Neural cell (in vitro differentiated cells): ENCODE results near the gene APIP. TPM values are rescaled to one million over a fixed set of nuclear protein-coding genes. Genes with fewer than 3 reads are reported as not detected.

Source experiments
- H2AFZ ChIP-seq: fragments of 200-600, 300-800 bp; sonication (generic), shearing (Covaris generic); 2 replicates; pipeline ENCODE4 v1.6.0; 2014; ENCODE audit warnings: low read depth, mild to moderate bottlenecking, antibody characterized with exemption, low read length, moderate library complexity
- H3F3A ChIP-seq: fragments of 200-600 bp; shearing (Covaris generic); 2 replicates; pipeline ENCODE4 v1.6.1; 2016; ENCODE audit warnings: mild to moderate bottlenecking, moderate library complexity, mixed read lengths, antibody characterized with exemption, low read length; ENCODE audit not compliant: insufficient read depth, poor library complexity, severe bottlenecking
- H3K27ac ChIP-seq: fragments of 200-600, 300-800 bp; sonication (generic), shearing (Covaris generic); 2 replicates; pipeline ENCODE4 v1.5.1; 2014; ENCODE audit warnings: mild to moderate bottlenecking, low read length, moderate library complexity
- H3K27me3 ChIP-seq: fragments of 300-800, 200-600 bp; sonication (generic), shearing (Covaris generic); 2 replicates; pipeline ENCODE4 v1.6.0; 2014; ENCODE audit warnings: mild to moderate bottlenecking, low read depth, low read length, moderate library complexity; ENCODE audit not compliant: insufficient read depth
- H3K36me3 ChIP-seq: fragments of 300-800, 200-600 bp; sonication (generic), shearing (Covaris generic); 2 replicates; pipeline ENCODE4 v1.5.1; 2014; ENCODE audit warnings: mild to moderate bottlenecking, antibody characterized with exemption, low read length, moderate library complexity; ENCODE audit not compliant: insufficient read depth
- H3K4me2 ChIP-seq: fragments of 300-800, 200-600 bp; sonication (generic), shearing (Covaris generic); 2 replicates; pipeline ENCODE4 v1.6.0; 2014; ENCODE audit warnings: mild to moderate bottlenecking, low read length
- H3K4me3 ChIP-seq: fragments of 300-800, 200-600 bp; sonication (generic), shearing (Covaris generic); 2 replicates; pipeline ENCODE4 v1.5.1; 2014; ENCODE audit warnings: mild to moderate bottlenecking, low read length, moderate library complexity
- H3K79me2 ChIP-seq: fragments of 200-600 bp; shearing (Covaris generic); replicated peaks from 2 replicates; pipeline ENCODE4 v1.6.0; 2014; ENCODE audit warnings: mild to moderate bottlenecking, low read length, moderate library complexity; ENCODE audit not compliant: insufficient read depth
- H3K9ac ChIP-seq: fragments of 300-800, 200-600 bp; sonication (generic), shearing (Covaris generic); 2 replicates; pipeline ENCODE4 v1.6.1; 2016; ENCODE audit warnings: mild to moderate bottlenecking, low read length, mixed read lengths
- H3K9me2 ChIP-seq: fragments of 200-600 bp; shearing (Covaris generic); 2 replicates; pipeline ENCODE4 v1.6.1; 2016; ENCODE audit warnings: mild to moderate bottlenecking, low read length, mixed read lengths; ENCODE audit not compliant: insufficient read depth
- H3K9me3 ChIP-seq: fragments of 200-600, 300-800 bp; sonication (generic), shearing (Covaris generic); 2 replicates; pipeline ENCODE4 v1.6.1; 2016; ENCODE audit warnings: mild to moderate bottlenecking, mixed run types, low read length, moderate library complexity, mixed read lengths
- H4K20me1 ChIP-seq: fragments of 200-600 bp; shearing (Covaris generic); 2 replicates; pipeline ENCODE4 v1.6.1; 2016; ENCODE audit warnings: mild to moderate bottlenecking, mixed run types; ENCODE audit not compliant: insufficient read depth
- CTCF ChIP-seq: fragments of 450-650 bp; IDR thresholded peaks from 2 replicates; pipeline ENCODE4 v1.5.1; 2014; ENCODE audit warnings: antibody characterized with exemption, mild to moderate bottlenecking, moderate library complexity; ENCODE audit not compliant: poor library complexity, severe bottlenecking
- EP300 ChIP-seq: fragments of 450-650 bp; conservative IDR thresholded peaks from 2 replicates; pipeline ENCODE4 v1.6.1; 2014; ENCODE audit warnings: antibody characterized with exemption, mild to moderate bottlenecking, moderate library complexity; ENCODE audit not compliant: poor library complexity, severe bottlenecking
- EZH2 ChIP-seq: fragments of 200-600, 300-800 bp; shearing (Covaris generic), sonication (generic); IDR thresholded peaks from 2 replicates; pipeline ENCODE4 v1.6.1; 2014; ENCODE audit warnings: antibody characterized with exemption, low read length, borderline replicate concordance, mild to moderate bottlenecking; ENCODE audit not compliant: insufficient read depth, poor library complexity, severe bottlenecking
- MXI1 ChIP-seq: fragments of 450-650 bp; conservative IDR thresholded peaks from 2 replicates; pipeline ENCODE4 v1.6.1; 2014; ENCODE audit warnings: antibody characterized with exemption, mild to moderate bottlenecking; ENCODE audit not compliant: poor library complexity, severe bottlenecking
- POLR2AphosphoS5 ChIP-seq: IDR thresholded peaks from 2 replicates; pipeline ENCODE4 v1.6.1; 2012
- RAD21 ChIP-seq: fragments of 450-650 bp; conservative IDR thresholded peaks from 2 replicates; pipeline ENCODE4 v1.6.1; 2014; ENCODE audit warnings: antibody characterized with exemption, mild to moderate bottlenecking, moderate library complexity
- REST ChIP-seq: IDR thresholded peaks from 2 replicates; pipeline ENCODE4 v1.6.1; 2012; ENCODE audit warnings: borderline replicate concordance
- SMC3 ChIP-seq: fragments of 450-650 bp; conservative IDR thresholded peaks from 2 replicates; pipeline ENCODE4 v1.6.1; 2014; ENCODE audit warnings: antibody characterized with exemption, mild to moderate bottlenecking, moderate library complexity; ENCODE audit not compliant: poor library complexity
- TAF1 ChIP-seq: IDR thresholded peaks from 2 replicates; pipeline ENCODE4 v1.6.1; 2012; ENCODE audit warnings: low read depth
- polyA plus RNA-seq: library from polyadenylated mRNA; depleted of rRNA; stranded (reverse); fragments of >200 nt; gene quantifications from 2 replicates; pipeline ENCODE4 v1.2.3, GENCODE V29; 2014

APIP gene
- polyA plus RNA-seq, 1 donor from 2014 or later = 45.9 TPM

GRCh38 chr11:34839969-34840368 lies 76.2 kb downstream of the APIP start:
- TF ChIP-seq RAD21 (no peak), EP300 (no peak), TAF1 (no peak), SMC3 (no peak)
- H3K9ac ChIP-seq = no peak overlapping the region
- H4K20me1 ChIP-seq = no peaks in the 10 kb centered on the region
- H3K9me2 ChIP-seq = no peaks in the 10 kb centered on the region
- no peak overlapping the region for H3K4me3 ChIP-seq
- H3K79me2 ChIP-seq = no peaks in the 10 kb centered on the region
- no peak overlapping the region for H2AFZ ChIP-seq
- H3K4me2 ChIP-seq = no peak overlapping the region
- no peak overlapping the region for H3K27ac ChIP-seq
- H3K27me3 ChIP-seq = no peaks in the 10 kb centered on the region
- no peaks in the 10 kb centered on the region for H3K9me3 ChIP-seq
- H3K36me3 ChIP-seq = no peaks in the 10 kb centered on the region
- H3F3A ChIP-seq = no peaks in the 10 kb centered on the region

GRCh38 chr11:34836958-34837856 lies 79.0 kb downstream of the APIP start:
- H3F3A ChIP-seq = no peaks in the 10 kb centered on the region
- H3K9me3 ChIP-seq = no peaks in the 10 kb centered on the region
- no peaks in the 10 kb centered on the region for H3K79me2 ChIP-seq
- H3K36me3 ChIP-seq = no peaks in the 10 kb centered on the region
- H3K4me2 ChIP-seq = no peak overlapping the region
- H3K27me3 ChIP-seq = no peaks in the 10 kb centered on the region
- no peaks in the 10 kb centered on the region for H4K20me1 ChIP-seq
- H3K4me3 ChIP-seq = no peak overlapping the region
- H3K9ac ChIP-seq = no peak overlapping the region
- TF ChIP-seq EP300 (no peak), EZH2 (no peak), SMC3 (no peak), POLR2AphosphoS5 (no peak), CTCF (no peak), MXI1 (no peak)
- H3K9me2 ChIP-seq = no peaks in the 10 kb centered on the region
- no peak overlapping the region for H2AFZ ChIP-seq
- no peak overlapping the region for H3K27ac ChIP-seq

GRCh38 chr11:34833602-34834001 lies 82.6 kb downstream of the APIP start:
- Histone ChIP-seq H4K20me1 (no peaks in the 10 kb centered on the region), H3K9ac (no peak overlapping the region), H2AFZ (no peak overlapping the region), H3K27ac (no peak overlapping the region), H3K9me3 (no peaks in the 10 kb centered on the region), H3F3A (no peaks in the 10 kb centered on the region), H3K9me2 (no peaks in the 10 kb centered on the region), H3K4me3 (no peak overlapping the region), H3K36me3 (no peaks in the 10 kb centered on the region), H3K27me3 (no peaks in the 10 kb centered on the region), H3K4me2 (no peak overlapping the region), H3K79me2 (no peaks in the 10 kb centered on the region)
- no peak for TF ChIP-seq REST
- TF ChIP-seq CTCF = no peak
- TF ChIP-seq TAF1 = no peak
- TF ChIP-seq MXI1 = no peak
- TF ChIP-seq SMC3 = no peak
- TF ChIP-seq POLR2AphosphoS5 = no peak
- no peak for TF ChIP-seq EZH2
- TF ChIP-seq EP300 = no peak
- no peak for TF ChIP-seq RAD21
